ENCODE data around the gene DAZAP1.

DAZAP1 gene

GRCh38 chr19:1407528-1408299, at the start of gene DAZAP1:
TSS of gene DAZAP1 (plus strand) at chr19:1407586. CDS start at chr19:1407774, 188 bp downstream.
- DNase-seq (ENCODE audit: low read depth): no peak

GRCh38 chr19:1360126-1360817, 47.1 kb upstream of the DAZAP1 start:
- DNase-seq (ENCODE audit: low read depth): no peak

GRCh38 chr19:1360818-1361461, 46.4 kb upstream of the DAZAP1 start:
- DNase-seq (ENCODE audit: low read depth): peak; percentile 85

GRCh38 chr19:1361601-1362386, 45.6 kb upstream of the DAZAP1 start:
- peak; percentile 54 for DNase-seq (ENCODE audit: low read depth)

GRCh38 chr19:1362387-1363257, 44.8 kb upstream of the DAZAP1 start:
- no peak for DNase-seq (ENCODE audit: low read depth)

DNA sequence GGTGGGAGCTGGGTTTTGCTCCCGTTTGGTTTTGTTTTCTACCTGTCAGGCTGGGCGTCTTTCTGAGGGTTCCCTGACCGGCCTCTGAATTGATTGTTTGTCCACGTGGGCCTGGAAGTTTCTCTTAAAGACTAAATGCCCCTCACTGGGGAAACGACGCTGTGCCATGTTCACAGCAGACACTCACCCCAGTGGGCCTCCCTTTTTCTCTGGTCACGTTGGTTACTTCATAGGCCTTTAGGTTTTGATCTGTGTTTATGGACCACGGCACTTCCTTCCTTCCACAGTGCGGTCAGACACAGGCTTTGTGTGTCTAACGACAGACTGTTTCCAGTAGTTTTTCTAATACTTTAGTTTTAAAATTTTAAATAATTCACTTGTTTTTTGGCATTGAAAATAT, 43.8 kb upstream of the DAZAP1 start:
- no peak for DNase-seq (ENCODE audit: low read depth)

DNA sequence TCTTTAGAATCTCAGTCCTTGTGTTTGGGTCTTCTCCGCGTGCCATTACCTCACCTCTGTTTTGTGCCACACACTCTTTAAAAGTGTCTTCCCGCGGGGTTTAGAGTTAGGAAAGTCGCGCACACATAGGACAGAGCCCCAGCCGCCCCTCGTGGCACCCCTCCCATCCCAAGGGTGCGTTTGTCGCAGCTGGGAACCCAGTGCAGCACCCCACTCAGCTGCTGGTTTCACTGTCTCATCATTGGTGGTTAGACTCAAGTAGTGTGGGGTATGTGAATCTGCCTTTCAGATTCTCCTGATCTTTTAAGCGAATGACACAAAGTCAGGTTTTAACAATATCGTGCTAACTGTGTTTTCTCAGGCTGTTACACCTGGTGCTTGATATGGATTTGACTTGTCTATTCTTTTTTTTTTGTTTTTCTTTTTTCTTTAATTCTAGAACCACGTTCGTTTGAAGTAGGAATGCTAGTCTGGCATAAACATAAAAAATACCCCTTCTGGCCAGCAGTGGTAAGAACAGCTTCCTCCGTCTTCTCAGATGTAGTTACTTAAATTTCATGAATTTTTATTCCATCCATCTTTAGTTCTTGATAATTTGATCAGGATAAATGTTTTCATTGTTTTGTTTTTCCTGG, 43.2 kb upstream of the DAZAP1 start:
- no peak for DNase-seq (ENCODE audit: low read depth)

DNA sequence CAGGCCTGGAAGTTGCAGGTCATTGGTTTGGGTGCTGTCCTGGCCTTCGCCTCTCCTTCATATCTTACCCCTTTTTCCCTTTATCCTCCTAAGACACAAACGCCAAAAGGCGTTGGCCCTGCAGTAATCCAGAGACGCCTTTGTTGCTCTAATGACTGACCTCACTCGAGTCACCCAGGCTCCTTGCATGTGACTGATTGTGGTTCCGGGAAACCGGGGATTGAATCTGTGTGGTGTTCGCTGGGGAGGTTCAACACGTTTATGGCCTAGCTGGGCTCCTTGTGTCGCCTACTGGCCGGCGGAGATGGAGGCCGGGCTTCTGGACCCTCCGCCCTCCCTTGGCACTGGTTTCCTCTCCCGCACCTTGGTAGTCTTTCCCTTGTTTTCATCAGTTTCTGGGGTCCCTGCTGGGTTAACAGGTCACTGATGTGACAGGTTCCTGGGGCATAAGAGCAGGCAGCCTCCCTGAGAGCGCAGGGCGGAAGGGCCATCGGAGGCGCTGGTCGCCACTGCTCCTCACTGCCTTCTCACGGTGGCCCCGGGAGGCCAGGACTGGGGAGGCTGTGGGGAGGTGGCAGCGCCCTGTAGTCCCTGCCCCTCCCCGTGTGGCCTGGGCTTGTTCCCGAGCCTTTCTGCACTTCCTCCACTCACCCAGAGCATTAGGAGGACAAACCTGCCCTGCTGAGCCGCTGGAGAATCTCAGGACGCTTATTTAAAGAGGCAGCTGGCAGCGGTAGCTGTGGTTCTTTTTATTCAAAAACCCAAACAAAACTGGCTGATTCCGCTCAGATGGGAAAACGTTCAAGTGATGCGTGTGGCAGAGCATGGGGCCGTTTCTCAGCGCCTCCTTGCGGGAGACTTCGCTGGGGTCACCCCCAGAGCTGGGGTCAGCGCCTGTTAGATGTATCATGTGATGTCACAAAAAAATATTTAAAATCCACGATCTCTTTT, 41.8 kb upstream of the DAZAP1 start:
- no peak for DNase-seq (ENCODE audit: low read depth)

DNA sequence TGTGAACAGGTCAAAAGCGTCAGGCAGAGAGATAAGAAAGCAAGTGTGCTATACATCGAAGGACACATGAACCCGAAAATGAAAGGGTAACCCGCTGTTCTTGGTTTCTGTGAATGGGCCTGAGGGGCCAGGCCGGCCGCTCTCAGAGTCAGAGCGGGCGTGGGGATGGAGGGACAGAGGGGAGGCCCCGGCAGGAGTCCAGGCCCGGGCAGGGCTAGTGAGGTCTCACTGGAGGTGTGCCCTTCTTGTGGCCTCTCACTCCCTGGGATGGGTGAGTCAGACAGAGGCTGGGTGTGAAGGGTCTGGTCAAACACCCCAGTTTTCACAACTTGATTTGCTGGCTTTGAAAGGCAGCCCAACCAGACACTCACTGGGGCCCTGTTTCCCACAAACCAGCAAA, 41.1 kb upstream of the DAZAP1 start:
- DNase-seq (ENCODE audit: low read depth): no peak

- no peak for DNase-seq (ENCODE audit: low read depth)
Observed at GRCh38 chr19:1366899-1367870, 40.2 kb upstream of the DAZAP1 start.

GRCh38 chr19:1369214-1369805, 38.1 kb upstream of the DAZAP1 start:
- no peak for DNase-seq (ENCODE audit: low read depth)

GRCh38 chr19:1370579-1371361, 36.6 kb upstream of the DAZAP1 start:
- DNase-seq (ENCODE audit: low read depth): no peak

DNA sequence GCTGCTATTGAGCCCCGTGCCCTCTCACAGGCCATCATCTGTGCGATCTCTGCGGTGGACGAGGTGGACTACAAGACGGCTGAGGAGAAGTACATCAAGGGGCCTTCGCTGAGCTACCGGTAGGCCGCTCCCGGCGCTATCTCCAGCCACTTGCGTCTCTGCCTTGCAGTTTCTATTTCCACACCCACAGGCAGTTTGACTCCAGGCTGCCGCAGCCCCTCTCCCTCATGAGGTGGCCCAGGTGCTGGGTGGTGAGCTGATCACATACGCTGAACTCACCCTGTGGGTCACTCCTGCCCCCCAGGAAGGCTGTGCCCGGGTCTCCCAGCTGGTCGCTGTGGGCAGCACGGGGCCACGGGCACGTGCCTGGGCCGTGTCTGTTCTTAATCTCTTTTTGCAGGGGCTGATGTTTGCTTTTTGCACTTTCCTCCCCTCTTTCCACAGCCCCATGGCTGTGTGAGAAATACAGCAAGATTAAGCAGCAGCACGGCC, 34.3 kb upstream of the DAZAP1 start:
- DNase-seq (ENCODE audit: low read depth): no peak

DNA sequence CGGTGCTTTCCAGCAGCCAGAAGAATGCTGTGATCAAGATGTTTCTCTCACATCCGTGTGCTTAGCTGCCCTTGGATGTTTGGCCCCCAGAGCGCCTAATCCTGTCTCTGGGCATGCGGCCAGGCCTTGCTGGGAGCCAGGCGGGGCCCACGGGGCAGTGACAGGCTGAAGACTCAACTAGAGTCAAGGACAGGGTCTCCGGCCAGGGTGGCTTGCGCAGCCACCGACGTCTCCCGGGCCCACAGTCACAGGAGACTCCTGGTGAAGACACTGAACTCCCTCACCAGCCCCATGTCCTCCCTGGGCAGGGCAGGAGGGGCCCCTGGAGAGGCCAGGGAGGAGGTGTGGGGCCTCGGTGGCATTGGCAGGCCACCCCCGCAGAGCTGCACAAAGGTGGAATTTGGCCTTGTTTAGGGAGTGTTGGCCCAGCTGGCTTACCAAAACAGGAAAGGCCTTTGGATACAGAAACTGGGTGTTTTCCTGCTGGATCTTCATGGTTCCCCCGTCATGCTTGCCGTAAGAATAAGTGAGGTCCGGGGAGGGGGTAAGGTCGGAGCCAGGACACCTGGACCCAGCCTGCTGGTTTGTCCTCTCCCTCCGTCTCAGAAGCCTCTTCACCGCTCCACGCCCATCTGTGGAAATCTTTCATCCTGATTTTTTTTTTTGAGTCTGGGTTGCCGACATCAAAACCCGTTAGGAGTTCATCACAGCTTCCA, 33.7 kb upstream of the DAZAP1 start:
- peak; percentile 70 for DNase-seq (ENCODE audit: low read depth)

DNA sequence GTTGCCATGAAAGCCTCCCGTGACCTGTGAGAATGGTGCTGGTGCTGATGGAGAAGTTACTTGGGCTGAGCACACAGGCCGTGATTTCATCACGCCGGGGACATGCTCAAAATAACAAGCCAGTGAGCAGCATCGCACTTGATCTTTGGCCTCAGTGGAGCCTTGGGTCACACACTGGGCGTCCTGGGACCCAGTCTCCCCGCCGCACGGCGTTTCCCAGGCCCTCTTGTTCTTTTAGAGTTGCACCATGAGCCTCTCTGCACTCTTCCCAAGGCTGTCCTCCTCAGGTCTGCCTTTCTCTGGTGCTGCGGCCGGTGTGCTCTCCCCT, 33.2 kb upstream of the DAZAP1 start:
- no peak for DNase-seq (ENCODE audit: low read depth)

GRCh38 chr19:1376415-1376805, 31.0 kb upstream of the DAZAP1 start:
- no peak for DNase-seq (ENCODE audit: low read depth)

Measured in amniotic epithelial cell (primary cell).